HG03064 (cell line): ENCODE measurements around the gene NPPC.
"Not testable (repeated sequence)": the region's sequence is repeated elsewhere in the genome, so short reads cannot be mapped to it uniquely, and the experiment has no call there.

ENCODE experiments used
- ATAC-seq: cut with Tn5 transposase; IDR thresholded peaks from one replicate; pipeline ENCODE4 v1.9.1; 2021; ENCODE audit warnings: low read depth; ENCODE audit not compliant: unreplicated experiment

The NPPC gene

GRCh38 chr2:231926180-231926741 lies at the start of gene NPPC:
NPPC (minus strand) TSS chr2:231926396; CDS start chr2:231926249, 147 bp downstream.
- no peak for ATAC-seq

- no peak for ATAC-seq
These were observed 48.8 kb upstream of the NPPC start for GRCh38 chr2:231975001-231975400.

GRCh38 chr2:231970461-231970860 lies 44.3 kb upstream of the NPPC start:
- no peak for ATAC-seq

DNA sequence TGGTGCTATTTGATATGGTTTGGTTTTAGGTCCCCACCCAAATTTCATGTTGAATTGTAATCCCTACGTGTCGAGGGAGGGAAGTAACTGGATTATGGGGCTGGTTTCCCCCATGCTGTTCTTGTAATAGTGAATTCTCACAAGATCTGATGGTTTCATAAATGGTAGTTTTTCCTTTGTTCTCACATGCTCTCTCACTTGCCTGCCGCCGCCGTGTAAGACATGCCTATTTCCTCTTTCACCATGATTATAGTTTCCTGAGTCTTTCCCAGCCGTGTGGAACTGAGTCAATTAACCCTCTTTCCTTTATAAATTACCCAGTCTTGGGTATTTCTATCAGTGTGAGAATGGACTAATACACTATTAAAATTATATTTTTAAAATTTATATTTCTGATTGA lies 42.6 kb upstream of the NPPC start:
- ATAC-seq, result no peak

GRCh38 chr2:231966886-231967285 lies 40.7 kb upstream of the NPPC start:
- ATAC-seq, result no peak

GRCh38 chr2:231965102-231965501 lies 38.9 kb upstream of the NPPC start:
- ATAC-seq, result no peak

GRCh38 chr2:231961349-231962166 lies 35.4 kb upstream of the NPPC start, which contains the start of gene DIS3L2:
DIS3L2 (plus strand) TSS chr2:231961713; CDS start chr2:232014928, 53,215 bp downstream.
- peak; percentile 98 for ATAC-seq

GRCh38 chr2:231960810-231961348 lies 34.7 kb upstream of the NPPC start:
- ATAC-seq, result no peak

DNA sequence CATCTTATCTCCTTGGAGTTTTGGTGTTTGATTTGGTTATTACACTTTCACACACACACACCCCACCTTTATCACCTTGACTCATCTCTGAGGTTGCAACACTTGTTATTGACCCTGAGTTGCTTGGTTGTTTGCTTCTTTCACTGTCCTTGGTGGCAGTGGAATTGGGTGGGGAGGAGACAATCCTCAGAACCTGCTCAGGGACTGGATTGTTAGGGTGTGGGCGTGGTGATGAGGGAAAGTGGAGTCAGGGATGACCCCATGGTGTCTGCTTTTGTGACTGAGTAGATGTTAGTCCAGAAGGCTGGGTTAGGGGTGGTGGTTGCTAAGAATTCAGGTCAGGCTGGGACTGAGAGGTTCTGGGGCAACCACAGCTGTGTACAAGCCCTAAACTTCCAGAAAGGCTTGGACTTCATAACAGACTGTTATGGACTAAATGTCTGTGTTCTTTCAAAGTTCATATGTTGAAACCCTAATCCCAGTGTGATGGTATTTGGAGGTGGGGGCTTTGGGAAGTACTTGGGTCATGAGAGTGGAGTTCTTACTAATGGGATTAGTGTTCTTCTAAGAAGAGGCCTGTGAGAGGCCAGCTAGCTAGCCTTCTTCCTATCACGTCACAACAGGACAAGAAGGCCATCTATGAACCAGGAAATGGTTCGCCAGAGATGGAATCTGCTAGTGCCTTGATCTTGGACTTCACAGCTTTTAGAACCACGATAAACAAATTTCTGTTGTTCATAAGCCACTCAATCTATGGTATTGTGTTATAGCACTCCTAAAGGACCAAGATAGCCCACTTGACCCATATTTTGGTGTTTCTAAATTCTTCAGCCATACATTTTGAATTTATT lies 31.9 kb upstream of the NPPC start:
- no peak for ATAC-seq

DNA sequence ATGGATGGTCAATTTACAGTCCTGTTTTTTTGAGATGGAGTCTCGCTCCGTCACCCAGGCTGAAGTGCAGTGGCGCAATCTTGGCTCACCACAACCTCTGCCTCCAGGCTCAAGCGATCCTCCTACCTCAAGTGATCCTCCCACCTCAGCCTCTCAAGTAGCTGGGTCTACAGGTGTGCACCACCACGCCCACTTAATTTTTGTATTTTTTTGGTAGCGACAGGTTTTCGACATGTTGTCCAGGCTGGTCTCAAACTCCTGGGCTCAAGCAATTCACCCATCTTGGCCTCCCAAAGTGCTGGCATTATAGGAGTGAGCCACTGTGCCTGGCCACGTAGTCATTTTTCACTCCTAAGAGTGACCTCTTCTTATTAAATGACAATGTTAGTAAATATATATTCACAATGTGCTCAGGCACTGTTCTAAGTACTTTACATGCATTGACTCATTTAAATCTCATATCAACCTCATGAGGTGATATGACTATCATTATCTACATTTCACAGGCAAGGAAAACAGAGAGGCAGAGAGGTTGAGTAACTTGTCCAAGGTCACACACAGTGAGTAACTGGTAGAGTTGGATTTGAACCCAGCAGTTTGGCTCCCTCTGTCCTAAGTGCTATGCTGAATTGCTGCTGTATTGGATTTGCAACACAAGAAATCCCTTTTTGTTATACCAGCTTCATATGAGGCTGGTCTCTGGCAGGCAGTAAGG lies 29.7 kb upstream of the NPPC start:
- no peak for ATAC-seq

GRCh38 chr2:231951452-231952035 lies 25.3 kb upstream of the NPPC start:
- ATAC-seq, result no peak

GRCh38 chr2:231947694-231948093 lies 21.5 kb upstream of the NPPC start:
- no peak for ATAC-seq

DNA sequence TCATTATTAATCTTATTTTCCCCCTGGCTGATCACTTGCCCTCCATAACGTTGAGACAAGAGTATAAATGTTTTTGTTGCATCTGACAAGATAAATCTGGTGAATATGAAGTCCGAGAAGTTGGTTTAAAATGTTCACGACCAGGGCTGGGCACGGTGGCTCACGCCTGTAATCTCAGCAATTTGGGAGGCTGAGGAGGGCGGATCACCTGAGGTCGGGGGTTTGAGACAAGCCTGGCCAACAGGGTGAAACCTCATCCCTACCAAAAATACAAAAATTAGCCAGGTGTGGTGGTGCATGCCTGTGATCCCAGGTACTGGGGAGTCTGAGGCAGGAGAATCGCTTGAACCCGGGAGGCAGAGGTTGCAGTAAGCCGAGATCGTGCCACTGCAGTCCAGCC lies 20.9 kb upstream of the NPPC start:
- ATAC-seq, result not testable (repeated sequence)

- no peak for ATAC-seq
These were observed 20.1 kb upstream of the NPPC start for GRCh38 chr2:231946241-231946814.

DNA sequence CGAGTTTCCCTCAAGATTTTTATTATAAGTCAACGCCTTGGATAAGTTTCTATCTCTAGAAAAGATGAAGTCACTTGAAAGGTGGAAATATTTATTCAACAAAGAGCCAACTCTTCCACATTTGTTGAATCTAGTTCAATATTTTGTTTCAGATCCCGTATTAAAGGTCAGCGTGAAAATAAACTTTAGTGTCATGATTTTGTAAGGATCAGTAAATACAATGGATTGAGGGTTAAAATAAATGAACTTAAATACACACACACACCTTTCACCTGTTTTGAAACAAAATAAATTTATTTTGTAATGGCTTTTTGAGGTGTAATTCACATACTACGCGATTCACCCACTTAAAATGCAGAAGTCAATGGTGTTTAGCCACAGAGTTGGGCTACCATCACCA lies 16.0 kb upstream of the NPPC start:
- ATAC-seq, result no peak

DNA sequence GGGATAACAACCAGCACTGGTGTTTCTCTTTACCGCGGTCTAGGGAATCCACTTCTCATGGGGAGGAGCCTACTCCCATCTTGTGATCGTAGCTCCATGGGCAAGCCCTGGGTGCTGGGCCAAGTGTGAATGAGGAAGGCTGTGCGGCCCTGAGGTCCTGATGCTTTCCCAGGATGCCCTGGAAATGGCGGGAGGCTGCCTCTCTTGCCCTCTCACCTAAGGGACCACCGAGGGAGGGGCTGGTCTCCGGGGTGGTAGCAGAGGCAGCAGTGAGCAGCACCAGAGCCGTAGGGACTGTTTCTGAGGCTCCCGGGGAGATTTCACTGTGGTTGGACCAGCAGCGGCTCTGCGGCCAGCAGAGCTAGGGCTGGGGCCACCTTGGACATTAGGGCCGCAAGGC lies 15.5 kb upstream of the NPPC start:
- ATAC-seq, result no peak

- no peak for ATAC-seq
These were observed 14.6 kb upstream of the NPPC start for GRCh38 chr2:231940795-231941194.

GRCh38 chr2:231939022-231939421 lies 12.8 kb upstream of the NPPC start:
- no peak for ATAC-seq

GRCh38 chr2:231937057-231937456 lies 10.9 kb upstream of the NPPC start:
- no peak for ATAC-seq

GRCh38 chr2:231936491-231936890 lies 10.3 kb upstream of the NPPC start:
- no peak for ATAC-seq
